DMS53 treated with DMSO at 0.1 percent for 48 hours (cell line): ENCODE data around the gene HMX2.
A peak's percentile ranks its signal among the peaks of the same experiment; 100 is the strongest.

ENCODE experiments used
- DNase-seq: peaks from one replicate; lab custom pipeline; 2025; ENCODE audit not compliant: unreplicated experiment; lab: John Stamatoyannopoulos, UW

HMX2 gene, protein sequence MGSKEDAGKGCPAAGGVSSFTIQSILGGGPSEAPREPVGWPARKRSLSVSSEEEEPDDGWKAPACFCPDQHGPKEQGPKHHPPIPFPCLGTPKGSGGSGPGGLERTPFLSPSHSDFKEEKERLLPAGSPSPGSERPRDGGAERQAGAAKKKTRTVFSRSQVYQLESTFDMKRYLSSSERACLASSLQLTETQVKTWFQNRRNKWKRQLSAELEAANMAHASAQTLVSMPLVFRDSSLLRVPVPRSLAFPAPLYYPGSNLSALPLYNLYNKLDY

GRCh38 chr10:123147635-123148413, at the start of gene HMX2:
Gene HMX2 (plus strand): TSS chr10:123148136. CDS start chr10:123148379, 243 bp downstream.
- DNase-seq = no peak

DNA sequence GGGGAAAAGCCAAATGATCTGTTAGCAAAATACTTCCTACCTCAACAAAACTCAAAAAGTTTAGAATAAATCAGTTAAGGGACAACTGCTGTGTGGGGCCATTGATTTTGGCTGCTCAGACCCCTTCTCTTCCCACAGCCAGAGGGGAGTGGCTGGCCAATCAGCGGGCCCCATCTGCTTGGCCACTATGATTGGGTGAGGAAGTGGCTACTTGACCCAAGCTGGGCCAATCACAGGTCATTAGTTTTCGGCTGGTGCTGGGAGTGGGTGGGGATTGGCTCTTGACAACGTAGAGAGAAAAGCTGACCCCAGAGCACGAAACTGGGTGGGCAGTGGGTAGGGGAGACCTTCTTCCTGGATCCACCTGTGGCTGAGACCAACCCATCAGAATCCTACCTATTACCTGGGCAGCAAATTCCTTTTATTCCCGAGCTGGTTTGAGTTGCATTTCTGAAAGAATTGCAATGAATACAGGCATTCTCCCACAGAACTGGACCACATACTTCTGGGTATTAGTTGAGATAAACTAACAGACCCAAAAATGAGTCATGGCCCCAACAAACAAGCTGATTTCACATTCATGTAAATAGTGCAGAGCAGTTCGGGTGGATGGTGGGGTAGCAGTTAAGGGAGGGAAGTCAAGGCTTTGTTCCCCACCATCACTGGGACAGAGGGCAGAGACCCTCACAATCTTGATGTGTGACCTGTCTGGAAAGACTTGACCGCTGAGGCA, 47.7 kb upstream of the HMX2 start:
- no peak for DNase-seq

DNA sequence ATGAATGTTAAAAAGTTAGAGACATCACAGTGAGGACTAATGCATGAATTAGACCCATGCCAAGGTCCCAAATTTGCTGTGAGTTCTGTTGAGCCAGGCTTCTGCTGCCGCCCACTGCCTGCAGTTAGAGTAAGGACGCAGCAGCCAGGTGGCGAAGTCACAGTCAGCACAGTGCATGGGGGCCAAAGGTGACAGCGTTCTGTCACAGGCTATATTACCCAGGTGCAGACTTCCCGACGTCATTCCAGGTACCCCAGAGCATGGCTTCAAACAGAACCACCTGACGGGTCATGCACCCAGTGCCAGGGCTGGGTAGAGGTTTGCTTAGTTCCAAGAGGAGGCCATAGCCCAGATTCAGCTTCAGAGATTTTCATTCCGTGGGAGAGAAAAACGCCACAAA, 46.1 kb upstream of the HMX2 start:
- DNase-seq = no peak

DNA sequence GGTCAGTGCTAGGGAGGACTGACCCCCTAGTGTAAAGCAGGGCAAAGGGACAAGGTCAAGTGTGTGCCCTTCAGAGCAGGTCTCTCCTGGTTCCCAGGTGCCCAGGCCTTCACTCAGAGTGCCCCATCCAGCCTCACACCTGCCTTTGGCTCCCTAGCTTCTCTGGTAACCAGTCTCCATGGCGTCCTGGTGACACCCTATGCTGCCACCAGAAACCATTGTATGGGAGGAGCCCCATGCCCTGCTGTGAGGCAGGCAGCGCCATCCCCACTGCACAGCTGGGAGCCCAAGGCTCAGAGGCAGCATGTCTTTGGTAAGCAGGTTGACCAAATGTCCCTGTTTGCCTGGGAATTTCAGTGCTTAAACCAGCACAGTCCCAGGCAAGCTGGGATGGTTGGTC, 45.3 kb upstream of the HMX2 start:
- no peak for DNase-seq

DNA sequence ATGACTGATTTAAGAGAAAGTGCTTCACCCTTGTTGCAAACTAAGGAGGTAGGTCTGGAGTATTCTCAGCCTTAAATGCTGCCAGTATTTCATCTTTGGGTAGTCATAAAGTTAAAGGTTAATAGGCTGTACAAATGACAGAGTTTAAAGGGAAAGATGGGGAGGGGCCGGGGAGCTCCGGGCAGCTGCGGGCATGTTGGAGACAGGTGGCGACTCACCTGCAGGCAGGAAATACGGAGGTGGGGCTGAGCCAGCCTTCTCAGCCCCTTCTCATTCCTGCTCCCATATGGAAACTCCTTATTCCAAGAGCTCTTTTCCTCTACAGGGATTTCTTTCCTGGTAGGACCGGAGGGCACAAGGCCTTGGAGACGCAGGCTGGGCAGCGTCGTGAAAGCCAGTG, 44.0 kb upstream of the HMX2 start:
- no peak for DNase-seq

DNA sequence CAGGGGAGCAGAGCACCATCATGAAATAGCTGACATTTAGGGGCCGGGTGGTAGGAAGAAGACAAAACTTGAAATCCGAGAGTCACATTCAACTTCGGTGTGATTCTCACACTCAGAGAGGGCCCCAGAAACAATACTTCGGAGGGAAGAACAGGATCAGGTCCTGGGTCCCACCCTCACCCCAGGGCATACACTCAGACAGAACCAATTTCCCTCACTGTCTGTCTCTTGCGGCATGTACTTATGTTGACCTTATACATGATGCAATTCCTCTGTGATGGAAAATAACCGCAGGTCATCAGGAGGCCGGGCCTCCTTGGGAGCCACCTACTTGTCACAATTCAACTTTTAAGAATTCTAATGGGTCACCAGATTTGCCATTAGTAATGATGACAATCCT, 38.5 kb upstream of the HMX2 start:
- DNase-seq = no peak

DNA sequence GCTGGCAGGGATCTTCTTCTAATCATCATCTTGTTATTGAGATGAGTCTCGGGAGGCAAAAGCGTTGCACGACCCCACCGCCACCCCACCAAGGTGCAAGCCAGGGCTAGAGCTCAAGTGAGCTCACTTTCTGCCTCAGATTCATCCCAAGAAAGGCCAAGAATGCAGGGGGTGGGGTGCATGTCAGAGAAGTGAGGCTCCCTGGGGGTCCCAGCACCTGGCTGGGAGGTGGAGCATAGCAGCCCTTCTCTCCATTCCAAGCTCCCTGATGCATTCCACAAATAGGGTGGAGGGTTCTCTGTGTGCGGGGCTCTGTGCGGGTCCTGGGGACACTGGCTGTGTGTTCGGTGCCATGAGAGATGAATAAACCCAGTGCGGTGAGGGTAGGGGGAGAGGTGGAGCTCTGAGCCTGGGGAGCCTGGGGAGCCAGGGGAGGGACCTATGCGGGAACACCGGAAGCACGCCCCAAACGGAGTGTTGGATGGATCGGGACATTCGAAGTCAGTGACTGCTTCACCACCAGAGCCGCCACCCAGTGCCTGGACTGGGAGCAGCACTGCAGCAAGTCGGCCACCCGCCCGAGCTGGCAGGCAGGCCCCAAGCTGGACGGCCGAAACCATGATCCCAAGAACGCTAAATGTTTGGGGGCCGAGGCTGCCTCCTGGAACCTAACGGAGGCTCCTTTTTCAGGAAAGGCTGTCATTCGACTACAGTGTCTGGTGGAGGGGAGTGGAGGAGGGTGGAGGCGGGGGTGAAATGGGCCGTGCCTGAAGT, 30.1 kb upstream of the HMX2 start:
- no peak for DNase-seq

DNA sequence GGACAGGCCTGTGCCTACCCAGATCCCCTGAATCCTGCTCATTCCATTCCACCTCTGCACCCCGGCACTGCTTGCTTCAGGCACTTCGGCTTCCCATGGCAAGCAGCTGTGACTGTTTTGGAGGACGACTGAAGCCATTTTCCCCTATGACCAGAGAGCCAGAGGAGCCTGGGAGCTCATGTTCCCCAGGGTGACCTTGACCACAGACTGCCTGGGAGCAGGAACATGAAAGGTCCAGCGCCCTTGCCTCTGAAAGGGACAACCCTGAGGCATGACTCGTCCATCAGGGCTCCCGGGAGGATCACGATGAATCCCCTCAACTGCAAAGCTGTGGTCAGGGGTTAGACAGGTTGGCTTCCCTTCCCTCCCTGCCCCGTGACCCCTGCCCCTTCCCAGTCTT, 28.9 kb upstream of the HMX2 start:
- DNase-seq = no peak

- no peak for DNase-seq
These were observed 21.7 kb upstream of the HMX2 start for GRCh38 chr10:123126246-123126645.

GRCh38 chr10:123129618-123130271, 18.2 kb upstream of the HMX2 start:
- no peak for DNase-seq

- peak; percentile 55 for DNase-seq
These were observed 15.1 kb upstream of the HMX2 start for GRCh38 chr10:123132576-123133477.

DNA sequence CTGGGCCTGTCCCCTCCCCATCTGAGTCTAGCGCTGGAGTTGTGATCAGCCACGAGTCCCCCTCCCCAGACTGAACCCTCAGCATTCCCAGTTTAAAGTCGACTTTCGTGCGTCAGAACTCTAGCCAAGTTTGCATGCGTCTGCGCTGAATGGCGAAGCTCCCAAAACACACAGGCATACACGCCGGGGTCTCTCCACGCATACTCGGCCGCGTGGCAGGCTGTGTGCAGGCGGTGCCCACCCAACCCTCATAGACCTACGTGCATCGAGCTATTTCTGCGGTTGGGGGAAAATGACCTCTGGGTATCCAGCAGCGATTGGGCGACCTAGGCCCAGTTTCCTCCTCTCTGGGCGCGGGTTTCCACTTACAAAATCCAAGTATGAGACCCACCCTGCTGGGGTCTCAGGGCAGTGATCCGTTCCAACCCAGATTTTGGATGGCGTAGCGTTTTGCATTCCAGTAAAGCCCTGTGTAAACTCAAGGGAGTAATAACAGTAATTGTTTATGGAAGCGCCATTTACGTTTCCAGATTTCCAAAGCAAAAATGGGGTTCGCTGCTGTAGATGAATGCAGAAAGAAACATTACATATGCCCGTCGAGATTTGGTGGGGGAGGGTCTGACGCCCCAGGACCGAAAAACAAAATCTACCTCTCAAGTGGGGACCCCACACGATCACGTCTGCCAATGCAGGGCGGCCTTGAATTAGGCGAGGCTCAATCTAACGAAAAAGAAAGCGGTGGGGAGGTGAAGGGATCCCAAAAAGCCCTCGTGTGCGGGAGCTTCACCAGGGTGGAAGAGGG, 14.2 kb upstream of the HMX2 start:
- no peak for DNase-seq

DNA sequence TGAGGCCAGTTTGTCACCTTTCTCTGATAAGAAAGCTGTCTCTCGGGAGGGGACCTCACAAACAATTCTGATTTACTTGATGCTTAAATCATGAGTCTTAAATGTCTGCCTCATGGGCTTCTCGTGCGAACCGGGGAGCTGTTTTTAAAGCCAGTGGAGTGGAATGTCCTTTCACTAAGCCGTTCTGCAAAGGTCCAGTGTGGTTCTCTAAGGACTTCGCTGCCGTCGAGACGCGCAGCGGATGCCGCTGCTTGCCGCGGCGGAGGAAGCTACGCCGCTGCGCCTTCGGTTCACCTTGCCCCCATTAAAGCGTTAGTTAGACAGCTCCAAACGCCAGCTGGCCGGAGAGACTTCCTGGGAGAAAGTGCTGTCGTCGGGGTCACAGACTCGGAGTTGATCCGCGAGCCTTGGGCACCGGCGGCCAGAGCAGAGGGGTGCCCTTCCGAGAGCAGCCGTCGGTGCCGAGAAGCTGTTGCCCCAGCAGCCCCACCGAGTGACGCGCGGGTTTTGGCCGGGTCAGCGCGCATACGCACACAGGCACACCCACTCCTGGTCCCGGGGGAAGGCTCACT, 13.5 kb upstream of the HMX2 start:
- no peak for DNase-seq

DNA sequence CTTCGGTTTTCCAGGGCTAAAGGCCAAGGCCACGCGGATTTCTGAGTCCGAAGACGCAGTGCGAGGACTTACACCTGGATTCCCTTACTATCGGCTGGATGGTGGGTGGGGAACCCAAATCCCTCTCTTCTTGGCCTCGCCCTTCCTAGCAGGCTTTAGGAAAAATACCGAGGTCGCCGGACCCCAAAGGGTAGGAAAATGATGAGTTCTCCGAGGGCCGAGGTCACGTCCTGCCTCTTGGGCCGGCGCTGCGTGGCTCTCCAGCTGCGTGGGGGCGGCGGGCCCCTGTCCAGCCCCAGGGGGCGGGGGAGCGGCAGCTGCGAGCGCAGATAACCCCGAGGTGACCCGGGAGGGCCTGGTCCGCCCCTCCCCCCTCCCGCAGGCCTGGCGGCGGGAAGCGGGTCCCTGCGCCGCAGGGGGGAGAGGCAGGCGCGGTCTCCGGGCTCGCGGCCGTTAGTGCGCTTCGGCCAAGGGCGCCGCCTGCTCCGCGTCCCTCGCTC, 13.0 kb upstream of the HMX2 start:
- DNase-seq = no peak

DNA sequence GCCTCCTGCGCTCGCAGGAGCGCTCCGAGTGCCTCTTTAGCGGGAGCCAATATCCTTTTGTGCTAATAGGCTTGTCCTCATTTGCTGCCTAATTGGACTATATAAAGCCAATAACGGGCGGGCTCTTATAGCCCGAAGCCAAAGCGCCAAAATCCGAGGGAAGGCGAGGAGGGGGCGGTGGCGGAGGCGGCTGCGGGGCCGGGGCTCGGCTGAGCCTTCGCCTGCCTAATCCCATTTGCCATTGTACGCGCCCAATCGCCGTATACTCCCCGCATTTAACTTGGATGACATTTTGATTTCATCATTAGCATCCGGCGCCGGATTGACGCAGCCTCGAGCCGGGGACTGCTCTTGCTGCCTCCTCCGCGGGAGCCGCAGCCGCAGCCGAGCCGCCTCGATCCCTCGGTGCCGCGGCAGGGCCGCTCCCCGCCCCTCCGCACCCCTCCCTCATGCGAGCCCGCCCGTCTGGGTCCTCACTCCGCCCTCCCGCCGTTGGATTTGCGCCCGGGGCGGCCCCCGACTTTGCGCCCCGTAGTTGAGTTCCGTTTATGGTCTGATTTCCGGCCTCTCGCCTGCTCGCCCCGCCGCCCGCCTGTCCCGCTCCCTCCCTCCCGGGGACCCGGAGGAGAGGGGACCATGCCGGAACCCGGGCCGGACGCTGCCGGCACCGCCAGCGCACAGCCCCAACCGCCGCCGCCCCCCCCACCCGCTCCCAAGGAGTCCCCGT, 12.4 kb upstream of the HMX2 start, which contains the start of gene HMX3:
TSS of gene HMX3 (plus strand) at position 556 of the 727 bp plus-strand sequence. CDS start at position 637, 81 bp downstream.
- DNase-seq = no peak

GRCh38 chr10:123136221-123136805, 11.6 kb upstream of the HMX2 start:
- no peak for DNase-seq
